ENCODE data around the gene CNTNAP2.

DNA sequence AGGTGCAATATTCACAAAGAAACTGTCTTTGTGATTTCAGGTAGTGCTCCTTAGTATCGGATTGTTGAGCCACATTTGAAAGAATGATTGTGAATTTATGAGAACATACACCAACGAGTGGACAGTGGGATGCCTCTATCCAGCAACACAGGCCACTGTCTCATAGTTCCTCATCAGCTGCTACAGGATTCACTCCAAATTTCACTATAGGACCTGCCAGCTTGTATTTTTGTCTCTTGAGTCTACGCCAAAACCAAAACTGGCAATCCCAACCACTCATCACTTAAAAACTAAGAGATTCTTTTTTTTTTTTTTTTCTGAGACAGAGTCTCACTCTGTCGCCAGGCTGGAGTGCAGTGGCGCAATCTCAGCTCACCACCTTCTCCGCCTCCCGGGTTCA is 964.5 kb downstream of the CNTNAP2 start:
- TF ChIP-seq ZNF274 (IDR thresholded peaks at IDR 0.05; ENCODE audit: low read depth, low read length) (no peak), YY1 (IDR thresholded peaks at IDR 0.05; ENCODE audit: insufficient read depth, insufficient read length) (no peak), SUZ12 (IDR thresholded peaks at IDR 0.05; ENCODE audit: extremely low read depth, insufficient read depth, insufficient read length) (no peak)
